HepG2 (cell line): ENCODE measurements around the gene ENPP1. TPM values are rescaled to one million over a fixed set of nuclear protein-coding genes. Genes with fewer than 3 reads are reported as not detected.

Source experiments
- ASH2L ChIP-seq: fragments of 300-600, 200-600 bp; sonication (generic); IDR thresholded peaks from 2 replicates; pipeline ENCODE4 v1.7.0; 2017; ENCODE audit warnings: low read depth, mild to moderate bottlenecking, moderate library complexity, mixed read lengths, low read length; ENCODE audit not compliant: insufficient read length
- ATRX ChIP-seq: sonication (generic); formaldehyde crosslinking; IDR thresholded peaks from 2 replicates; pipeline ENCODE4 v1.4.0; 2020; ENCODE audit warnings: missing genetic modification reagents, borderline replicate concordance
- BCL6 ChIP-seq: IDR thresholded peaks from 2 replicates; pipeline ENCODE4 v1.6.1; 2016; ENCODE audit warnings: missing genetic modification reagents, missing compliant biosample characterization
- CC2D1A ChIP-seq: sonication (generic); formaldehyde crosslinking; IDR thresholded peaks from 2 replicates; pipeline ENCODE4 v1.8.1; 2023; ENCODE audit warnings: mild to moderate bottlenecking, missing genetic modification reagents
- CHCHD3 ChIP-seq: sonication (generic); formaldehyde crosslinking; IDR thresholded peaks from 2 replicates; pipeline ENCODE4 v1.8.0; 2022; ENCODE audit warnings: mild to moderate bottlenecking, missing genetic modification reagents, moderate library complexity
- E2F1 ChIP-seq: sonication (generic); formaldehyde crosslinking; IDR thresholded peaks from 2 replicates; pipeline ENCODE4 v1.5.0; 2020; ENCODE audit warnings: missing genetic modification reagents
- FOXJ3 ChIP-seq: sonication (generic); formaldehyde crosslinking; IDR thresholded peaks from 2 replicates; pipeline ENCODE4 v1.4.0; 2020; ENCODE audit warnings: missing genetic modification reagents, mild to moderate bottlenecking, borderline replicate concordance
- FOXO1 ChIP-seq: sonication (generic); formaldehyde crosslinking; IDR thresholded peaks from 2 replicates; pipeline ENCODE4 v1.4.0; 2020; ENCODE audit warnings: missing genetic modification reagents
- HOXA3 ChIP-seq: sonication (generic); formaldehyde crosslinking; IDR thresholded peaks from 2 replicates; pipeline ENCODE4 v1.5.0; 2020; ENCODE audit warnings: missing genetic modification reagents
- MTA1 ChIP-seq: sonication (generic); formaldehyde crosslinking; IDR thresholded peaks from 2 replicates; pipeline ENCODE4 v1.4.0; 2020; ENCODE audit warnings: missing genetic modification reagents, mild to moderate bottlenecking, borderline replicate concordance
- NCOR1 ChIP-seq: fragments of 200-600 bp; sonication (generic); IDR thresholded peaks from 2 replicates; pipeline ENCODE4 v1.7.0; 2017; ENCODE audit warnings: antibody characterized with exemption, low read length, borderline replicate concordance
- NR2C2 ChIP-seq: sonication (generic); formaldehyde crosslinking; IDR thresholded peaks from 2 replicates; pipeline ENCODE4 v1.4.0; 2020; ENCODE audit warnings: missing genetic modification reagents, mild to moderate bottlenecking, moderate library complexity, borderline replicate concordance
- PAF1 ChIP-seq: IDR thresholded peaks from 2 replicates; pipeline ENCODE4 v1.6.1; 2016; ENCODE audit warnings: missing genetic modification reagents, missing compliant biosample characterization
- PHF5A ChIP-seq: IDR thresholded peaks from one replicate; pipeline ENCODE4 v1.6.1; 2018; ENCODE audit warnings: low read depth, missing genetic modification reagents; ENCODE audit not compliant: unreplicated experiment
- PRDM15 ChIP-seq: sonication (generic); formaldehyde crosslinking; IDR thresholded peaks from 2 replicates; pipeline ENCODE4 v1.4.0; 2020; ENCODE audit warnings: missing genetic modification reagents
- RBAK ChIP-seq: sonication (generic); formaldehyde crosslinking; IDR thresholded peaks from 2 replicates; pipeline ENCODE4 v1.5.1; 2020; ENCODE audit warnings: mild to moderate bottlenecking, missing genetic modification reagents
- SNAI1 ChIP-seq: sonication (generic); formaldehyde crosslinking; IDR thresholded peaks from 2 replicates; pipeline ENCODE4 v1.5.0; 2020; ENCODE audit warnings: mild to moderate bottlenecking, missing genetic modification reagents, borderline replicate concordance
- ZMYM2 ChIP-seq: sonication (generic); formaldehyde crosslinking; IDR thresholded peaks from 2 replicates; pipeline ENCODE4 v1.8.0; 2022; ENCODE audit warnings: mild to moderate bottlenecking, missing genetic modification reagents
- ZNF124 ChIP-seq: sonication (generic); formaldehyde crosslinking; IDR thresholded peaks from 2 replicates; pipeline ENCODE4 v1.4.0; 2020; ENCODE audit warnings: missing genetic modification reagents
- ZNF143 ChIP-seq: sonication (generic); formaldehyde crosslinking; IDR thresholded peaks from 2 replicates; pipeline ENCODE4 v1.4.0; 2020; ENCODE audit warnings: missing genetic modification reagents
- ZNF251 ChIP-seq: sonication (generic); formaldehyde crosslinking; IDR thresholded peaks from 2 replicates; pipeline ENCODE4 v1.9.0; 2021; ENCODE audit warnings: mild to moderate bottlenecking, missing genetic modification reagents
- ZNF280D ChIP-seq: sonication (generic); formaldehyde crosslinking; IDR thresholded peaks from 2 replicates; pipeline ENCODE4 v1.5.1; 2020; ENCODE audit warnings: mild to moderate bottlenecking, missing genetic modification reagents
- ZNF34 ChIP-seq: sonication (generic); formaldehyde crosslinking; IDR thresholded peaks from 2 replicates; pipeline ENCODE4 v1.4.0; 2020; ENCODE audit warnings: mild to moderate bottlenecking, missing genetic modification reagents, borderline replicate concordance
- polyA plus RNA-seq, 8 experiments: library from polyadenylated mRNA; depleted of rRNA in 3 of 8; stranded (reverse) in 7 of 8; unstranded in 1 of 8; fragments of >200 nt; fragmentation: Illumina TruSeq in 4 of 8; extraction: Trizol in 4 of 8; gene quantifications; 2 replicates each; pipeline versions ENCODE4 v1.2.1 to v1.2.3, GENCODE V29; 2011 to 2016; ENCODE audit warnings: low read depth in 4 of 8, missing spikeins in 1 of 8, mixed read lengths in 1 of 8; ENCODE audit not compliant: insufficient read depth in 1 of 8
- total RNA-seq, 5 experiments: library from RNA; depleted of rRNA; stranded (reverse); fragments of >200 nt; fragmentation: Illumina TruSeq; extraction: Trizol; gene quantifications; 2 replicates each; pipeline ENCODE4 v1.2.3, GENCODE V29; 2016; ENCODE audit warnings: low read depth in 1 of 5

ENPP1 gene
- total and polyA plus RNA-seq, 2 of the 13 experiments (the other 11 are each of a cell fraction or from before 2014, with no cell fraction given) = 56.5 to 160 TPM

- TF ChIP-seq PHF5A = no peak
- no peak for TF ChIP-seq MTA1 (CRISPR knock-in tag)
- TF ChIP-seq ZNF34 (CRISPR knock-in tag) = no peak
- TF ChIP-seq NCOR1 = no peak
- no peak for TF ChIP-seq ZNF251 (CRISPR knock-in tag)
- TF ChIP-seq ATRX (CRISPR knock-in tag) = no peak
- no peak for TF ChIP-seq ASH2L
- no peak for TF ChIP-seq CC2D1A
- no peak for TF ChIP-seq CHCHD3 (CRISPR knock-in tag)
- 0 out of 2 replicates have a peak, but pooled peaks have one; percentile 35 for TF ChIP-seq ZNF124 (CRISPR knock-in tag)
- TF ChIP-seq E2F1 (CRISPR knock-in tag) = no peak
- TF ChIP-seq FOXO1 (CRISPR knock-in tag) = no peak
- TF ChIP-seq HOXA3 (CRISPR knock-in tag) = no peak
- TF ChIP-seq BCL6 (CRISPR knock-in tag) = no peak
- no peak for TF ChIP-seq FOXJ3 (CRISPR knock-in tag)
- peak; percentile 43; the same call in 1 of the 2 replicates for TF ChIP-seq NR2C2
- no peak for TF ChIP-seq PRDM15
- TF ChIP-seq ZNF143 = no peak
- TF ChIP-seq ZMYM2 (CRISPR knock-in tag) = no peak
- TF ChIP-seq ZNF280D (CRISPR knock-in tag) = no peak
- TF ChIP-seq PAF1 (CRISPR knock-in tag) = no peak
- no peak for TF ChIP-seq RBAK (CRISPR knock-in tag)
- TF ChIP-seq SNAI1 = no peak
These were observed 107.3 kb downstream of the ENPP1 start (continued) for GRCh38 chr6:131914967-131915751.
